ENCODE results near the gene GNRHR.

GNRHR gene

GRCh38 chr4:67751260-67751659, 2.9 kb downstream of the GNRHR start:
- DNase-seq (ENCODE audit: low read depth, low spot score): peak; percentile 38
- no peak for TF ChIP-seq CTCF (IDR thresholded peaks at IDR 0.05; ENCODE audit: low read depth, low read length)
- no peak overlapping the region for H3K4me3 ChIP-seq (ENCODE audit: low read depth, low read length)
- in situ Hi-C loops (cut with HindIII; ENCODE audit: low sequenced_read_pairs): no loop called here

- DNase-seq (ENCODE audit: low read depth, low spot score): no peak
- H3K4me3 ChIP-seq (ENCODE audit: low read depth, low read length): no peak overlapping the region
- in situ Hi-C loops (cut with HindIII; ENCODE audit: low sequenced_read_pairs): no loop called here
- TF ChIP-seq CTCF (IDR thresholded peaks at IDR 0.05; ENCODE audit: low read depth, low read length): no peak
Measured at GRCh38 chr4:67750691-67751090, 3.5 kb downstream of the GNRHR start.

GRCh38 chr4:67749286-67749685, 4.9 kb downstream of the GNRHR start:
- no peak for TF ChIP-seq CTCF (IDR thresholded peaks at IDR 0.05; ENCODE audit: low read depth, low read length)
- H3K4me3 ChIP-seq (ENCODE audit: low read depth, low read length): no peak overlapping the region
- no peak for DNase-seq (ENCODE audit: low read depth, low spot score)
- in situ Hi-C loops (cut with HindIII; ENCODE audit: low sequenced_read_pairs): no loop called here

GRCh38 chr4:67746797-67747495, 7.2 kb downstream of the GNRHR start:
- no peak overlapping the region for H3K4me3 ChIP-seq (ENCODE audit: low read depth, low read length)
- DNase-seq (ENCODE audit: low read depth, low spot score): peak; percentile 71
- in situ Hi-C loops (cut with HindIII; ENCODE audit: low sequenced_read_pairs): no loop called here
- TF ChIP-seq CTCF (IDR thresholded peaks at IDR 0.05; ENCODE audit: low read depth, low read length): peak; percentile 42

- H3K4me3 ChIP-seq (ENCODE audit: low read depth, low read length): no peak overlapping the region
- peak; percentile 30 for DNase-seq (ENCODE audit: low read depth, low spot score)
- in situ Hi-C loops (cut with HindIII; ENCODE audit: low sequenced_read_pairs): no loop called here
- no peak for TF ChIP-seq CTCF (IDR thresholded peaks at IDR 0.05; ENCODE audit: low read depth, low read length)
Measured at GRCh38 chr4:67744561-67745283, 9.5 kb downstream of the GNRHR start.

- DNase-seq (ENCODE audit: low read depth, low spot score): no peak
- in situ Hi-C loops (cut with HindIII; ENCODE audit: low sequenced_read_pairs): no loop called here
- no peak for TF ChIP-seq CTCF (IDR thresholded peaks at IDR 0.05; ENCODE audit: low read depth, low read length)
Measured at GRCh38 chr4:67743194-67743593, 11.0 kb downstream of the GNRHR start.

More at GRCh38 chr4:67743194-67743593, 11.0 kb downstream of the GNRHR start:
- no peak overlapping the region for H3K4me3 ChIP-seq (ENCODE audit: low read depth, low read length)

All from astrocyte of the spinal cord (primary cell).